HepG2 (cell line): ENCODE measurements around the gene LDLRAD3.

Experiments
- EP300 ChIP-seq, 3 experiments: sonication (generic) in 1 of 3; formaldehyde crosslinking in 1 of 3; IDR thresholded peaks; 2 replicates each; pipeline versions ENCODE4 v1.5.1 to v1.6.1; 2011 to 2020; ENCODE audit warnings: low read depth in 2 of 3, low read length in 2 of 3, borderline replicate concordance in 1 of 3, improper control_type of control experiment in 1 of 3, mild to moderate bottlenecking in 1 of 3, missing genetic modification reagents in 1 of 3, moderate library complexity in 1 of 3
- ETV6 ChIP-seq: sonication (generic); formaldehyde crosslinking; conservative IDR thresholded peaks from 2 replicates; pipeline ENCODE4 v1.4.0; 2020; ENCODE audit warnings: missing genetic modification reagents
- HMG20B ChIP-seq: conservative IDR thresholded peaks from 2 replicates; pipeline ENCODE4 v1.6.1; 2016; ENCODE audit warnings: missing genetic modification reagents, missing compliant biosample characterization
- JUN ChIP-seq: sonication (generic); formaldehyde crosslinking; IDR thresholded peaks from 2 replicates; pipeline ENCODE4 v1.4.0; 2020; ENCODE audit warnings: mild to moderate bottlenecking, missing genetic modification reagents
- MAX ChIP-seq: IDR thresholded peaks from 2 replicates; pipeline ENCODE4 v1.6.1; 2012; ENCODE audit warnings: inconsistent platforms
- SUZ12 ChIP-seq: fragments of 150-350 bp; IDR thresholded peaks from 2 replicates; pipeline ENCODE4 v1.6.1; 2014; ENCODE audit warnings: low read depth, low read length
- TGIF2 ChIP-seq: IDR thresholded peaks from 2 replicates; pipeline ENCODE4 v1.6.1; 2016; ENCODE audit warnings: control low read depth, missing compliant biosample characterization
- YY1 ChIP-seq: IDR thresholded peaks from 2 replicates; pipeline ENCODE4 v1.6.1; 2011; ENCODE audit warnings: low read length, low read depth, moderate library complexity, mild to moderate bottlenecking; ENCODE audit not compliant: insufficient read depth, insufficient replicate concordance
- ZBTB42 ChIP-seq: sonication (generic); formaldehyde crosslinking; IDR thresholded peaks from 2 replicates; pipeline ENCODE4 v1.5.0; 2020; ENCODE audit warnings: mild to moderate bottlenecking, missing genetic modification reagents
- ZFX ChIP-seq: sonication (generic); formaldehyde crosslinking; IDR thresholded peaks from 2 replicates; pipeline ENCODE4 v1.4.0; 2020; ENCODE audit warnings: mild to moderate bottlenecking, low read depth, missing genetic modification reagents, moderate library complexity
- ZNF224 ChIP-seq: sonication (generic); formaldehyde crosslinking; IDR thresholded peaks from 2 replicates; pipeline ENCODE4 v1.5.0; 2020; ENCODE audit warnings: mild to moderate bottlenecking, missing genetic modification reagents
- TF ChIP-seq, protein P1 (sequence below): sonication (generic); formaldehyde crosslinking; IDR thresholded peaks from 2 replicates; pipeline ENCODE4 v1.4.0; 2020; ENCODE audit warnings: missing genetic modification reagents, mild to moderate bottlenecking, borderline replicate concordance
- TF ChIP-seq, protein P2 (sequence below): sonication (generic); formaldehyde crosslinking; IDR thresholded peaks from 2 replicates; pipeline ENCODE4 v1.5.1; 2020; ENCODE audit warnings: mild to moderate bottlenecking, moderate library complexity, missing genetic modification reagents
- TF ChIP-seq, protein P3 (sequence below): IDR thresholded peaks from 2 replicates; pipeline ENCODE4 v1.6.1; 2016

GRCh38 chr11:36097219-36097650 is 153.4 kb downstream of the LDLRAD3 start:
- TF ChIP-seq ETV6 (no peak), MAX (no peak), YY1 (no peak), ZNF224 (no peak), SUZ12 (no peak), ZBTB42 (CRISPR knock-in tag) (no peak), TGIF2 (CRISPR knock-in tag) (no peak), JUN (CRISPR knock-in tag) (no peak), HMG20B (CRISPR knock-in tag) (no peak), EP300 (IDR thresholded peaks at IDR 0.05; ENCODE audit: low read depth in 2 of 2, low read length in 2 of 2) (no peak), EP300 (CRISPR knock-in tag; IDR thresholded peaks at IDR 0.05; ENCODE audit: borderline replicate concordance) (no peak), ZFX (no peak)
- TF ChIP-seq, protein P1, sequence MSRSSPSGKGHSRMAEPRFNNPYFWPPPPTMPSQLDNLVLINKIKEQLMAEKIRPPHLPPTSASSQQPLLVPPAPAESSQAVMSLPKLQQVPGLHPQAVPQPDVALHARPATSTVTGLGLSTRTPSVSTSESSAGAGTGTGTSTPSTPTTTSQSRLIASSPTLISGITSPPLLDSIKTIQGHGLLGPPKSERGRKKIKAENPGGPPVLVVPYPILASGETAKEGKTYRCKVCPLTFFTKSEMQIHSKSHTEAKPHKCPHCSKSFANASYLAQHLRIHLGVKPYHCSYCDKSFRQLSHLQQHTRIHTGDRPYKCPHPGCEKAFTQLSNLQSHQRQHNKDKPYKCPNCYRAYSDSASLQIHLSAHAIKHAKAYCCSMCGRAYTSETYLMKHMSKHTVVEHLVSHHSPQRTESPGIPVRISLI (CRISPR knock-in tag), result no peak
- TF ChIP-seq, protein P2, sequence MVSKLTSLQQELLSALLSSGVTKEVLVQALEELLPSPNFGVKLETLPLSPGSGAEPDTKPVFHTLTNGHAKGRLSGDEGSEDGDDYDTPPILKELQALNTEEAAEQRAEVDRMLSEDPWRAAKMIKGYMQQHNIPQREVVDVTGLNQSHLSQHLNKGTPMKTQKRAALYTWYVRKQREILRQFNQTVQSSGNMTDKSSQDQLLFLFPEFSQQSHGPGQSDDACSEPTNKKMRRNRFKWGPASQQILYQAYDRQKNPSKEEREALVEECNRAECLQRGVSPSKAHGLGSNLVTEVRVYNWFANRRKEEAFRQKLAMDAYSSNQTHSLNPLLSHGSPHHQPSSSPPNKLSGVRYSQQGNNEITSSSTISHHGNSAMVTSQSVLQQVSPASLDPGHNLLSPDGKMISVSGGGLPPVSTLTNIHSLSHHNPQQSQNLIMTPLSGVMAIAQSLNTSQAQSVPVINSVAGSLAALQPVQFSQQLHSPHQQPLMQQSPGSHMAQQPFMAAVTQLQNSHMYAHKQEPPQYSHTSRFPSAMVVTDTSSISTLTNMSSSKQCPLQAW, result no peak
- TF ChIP-seq, protein P3, sequence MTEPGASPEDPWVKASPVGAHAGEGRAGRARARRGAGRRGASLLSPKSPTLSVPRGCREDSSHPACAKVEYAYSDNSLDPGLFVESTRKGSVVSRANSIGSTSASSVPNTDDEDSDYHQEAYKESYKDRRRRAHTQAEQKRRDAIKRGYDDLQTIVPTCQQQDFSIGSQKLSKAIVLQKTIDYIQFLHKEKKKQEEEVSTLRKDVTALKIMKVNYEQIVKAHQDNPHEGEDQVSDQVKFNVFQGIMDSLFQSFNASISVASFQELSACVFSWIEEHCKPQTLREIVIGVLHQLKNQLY (CRISPR knock-in tag), result no peak
